Endodermal cell (in vitro differentiated cells): ENCODE results near the gene WASF2. TPM values are rescaled to one million over a fixed set of nuclear protein-coding genes. Genes with fewer than 3 reads are reported as not detected.

Experiments
- DNase-seq: peaks from one replicate; pipeline ENCODE4 v3.0.0-alpha.2; 2017
- H3K27ac ChIP-seq: 2 replicates; pipeline ENCODE4 v1.5.1; 2013; ENCODE audit warnings: mild to moderate bottlenecking, low read depth, low read length, moderate library complexity
- H3K27me3 ChIP-seq: 2 replicates; pipeline ENCODE4 v1.6.1; 2013; ENCODE audit warnings: mild to moderate bottlenecking, low read length, moderate library complexity; ENCODE audit not compliant: insufficient read depth, control insufficient read depth, poor library complexity, severe bottlenecking
- H3K36me3 ChIP-seq: 2 replicates; pipeline ENCODE4 v1.7.0; 2013; ENCODE audit warnings: mild to moderate bottlenecking, low read length, moderate library complexity; ENCODE audit not compliant: control insufficient read depth, insufficient read depth
- H3K4me1 ChIP-seq: one replicate; pipeline ENCODE4 v1.7.0; 2013; ENCODE audit warnings: low read length; ENCODE audit not compliant: control insufficient read depth, insufficient read depth
- H3K4me3 ChIP-seq: 2 replicates; pipeline ENCODE4 v1.5.1; 2013; ENCODE audit warnings: mild to moderate bottlenecking, low read length, moderate library complexity
- H3K9ac ChIP-seq: 2 replicates; pipeline ENCODE4 v1.6.1; 2013; ENCODE audit warnings: mild to moderate bottlenecking, low read length, moderate library complexity; ENCODE audit not compliant: poor library complexity, severe bottlenecking; ENCODE audit errors: extremely low read depth
- H3K9me3 ChIP-seq: 2 replicates; pipeline ENCODE4 v1.6.1; 2013; ENCODE audit warnings: mild to moderate bottlenecking, low read length, moderate library complexity; ENCODE audit not compliant: control insufficient read depth
- H3K27ac Mint-ChIP-seq: 2 replicates; pipeline ENCODE4 v1.8.0; 2020; ENCODE audit warnings: mixed read lengths
- H3K27me3 Mint-ChIP-seq: 2 replicates; pipeline ENCODE4 v1.8.0; 2021; ENCODE audit warnings: mild to moderate bottlenecking, mixed read lengths; ENCODE audit not compliant: insufficient read depth
- H3K36me3 Mint-ChIP-seq: 2 replicates; pipeline ENCODE4 v1.8.0; 2020; ENCODE audit warnings: low read depth, mixed read lengths
- H3K4me1 Mint-ChIP-seq: 2 replicates; pipeline ENCODE4 v1.8.0; 2020; ENCODE audit warnings: mixed read lengths
- H3K4me3 Mint-ChIP-seq: 2 replicates; pipeline ENCODE4 v1.8.0; 2020; ENCODE audit warnings: mild to moderate bottlenecking, moderate library complexity, mixed read lengths
- H3K9me3 Mint-ChIP-seq: 2 replicates; pipeline ENCODE4 v1.8.0; 2020; ENCODE audit warnings: mild to moderate bottlenecking, mixed read lengths
- WGBS, 2 experiments: methylation state at CpG; one replicate each; pipeline versions ENCODE4 v1.1.5 to v1.1.7; 2013; ENCODE audit warnings: missing lambda C conversion rate in 2 of 2, mixed read lengths in 1 of 2; ENCODE audit not compliant: insufficient coverage in 1 of 2, insufficient read length in 1 of 2; 5-methylcytosine and 5-hydroxymethylcytosine counted together
- total RNA-seq, 2 donors: library from RNA; stranded (reverse); fragmentation: NEBNext Ultra II Directional in 1 of 2; extraction: Animal tissue kit (Norgen Biotek cat#: 25700) in 1 of 2; gene quantifications; 2 replicates in 1 of 2; 3 replicates in 1 of 2; pipeline ENCODE4 v1.2.1, GENCODE V29; 2021
- TF ChIP-seq, protein P1 (sequence below): fragments of 200-600 bp; sonication (generic); conservative IDR thresholded peaks from 2 replicates; pipeline ENCODE4 v1.5.0; 2021; ENCODE audit warnings: antibody characterized with exemption, mild to moderate bottlenecking

The WASF2 gene
- total RNA-seq, 2 donors from 2014 or later = 90.0 to 98.8 TPM

DNA sequence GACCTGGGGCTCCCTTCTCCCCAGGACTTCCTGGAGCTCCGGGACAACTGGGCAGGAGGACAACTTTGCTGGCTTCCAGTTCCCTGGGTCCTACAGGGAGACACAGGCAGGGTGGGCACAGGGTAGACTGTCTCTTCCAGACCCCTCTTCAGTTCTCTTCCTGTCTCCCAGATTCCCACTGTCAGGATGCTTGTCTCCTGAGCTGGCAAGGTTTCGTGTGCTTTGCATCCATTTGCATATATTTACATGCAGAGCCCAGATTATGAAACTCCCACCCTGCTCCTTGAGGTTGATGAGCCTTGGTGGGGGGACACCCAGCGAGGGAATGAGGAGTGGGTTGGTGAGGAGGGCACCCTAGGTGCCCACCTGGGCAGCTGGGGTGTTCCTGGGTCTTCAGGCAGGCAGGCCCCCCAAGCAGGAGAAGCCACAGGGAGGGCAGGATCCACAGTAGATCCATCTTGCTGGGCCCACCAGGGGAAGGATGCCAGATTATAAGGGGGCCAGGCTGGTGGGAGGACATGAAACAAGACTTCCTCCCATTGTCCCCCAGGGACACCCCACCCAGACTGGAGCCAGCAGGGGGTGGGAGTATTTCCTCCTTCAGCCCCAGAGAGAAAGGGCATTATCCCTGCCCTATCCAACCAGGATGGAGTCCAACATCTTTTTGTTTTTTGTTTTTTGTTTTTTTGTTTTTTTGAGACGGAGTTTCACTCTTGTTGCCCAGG lies 115.4 kb downstream of the WASF2 start, which contains the start of gene FCN3:
Gene FCN3 (minus strand): TSS at position 463 of the 725 bp plus-strand sequence. CDS start 6 bp downstream, at position 457.
- no peaks in the 10 kb centered on the region for H3K4me1 Mint-ChIP-seq
- TF ChIP-seq, protein P1, sequence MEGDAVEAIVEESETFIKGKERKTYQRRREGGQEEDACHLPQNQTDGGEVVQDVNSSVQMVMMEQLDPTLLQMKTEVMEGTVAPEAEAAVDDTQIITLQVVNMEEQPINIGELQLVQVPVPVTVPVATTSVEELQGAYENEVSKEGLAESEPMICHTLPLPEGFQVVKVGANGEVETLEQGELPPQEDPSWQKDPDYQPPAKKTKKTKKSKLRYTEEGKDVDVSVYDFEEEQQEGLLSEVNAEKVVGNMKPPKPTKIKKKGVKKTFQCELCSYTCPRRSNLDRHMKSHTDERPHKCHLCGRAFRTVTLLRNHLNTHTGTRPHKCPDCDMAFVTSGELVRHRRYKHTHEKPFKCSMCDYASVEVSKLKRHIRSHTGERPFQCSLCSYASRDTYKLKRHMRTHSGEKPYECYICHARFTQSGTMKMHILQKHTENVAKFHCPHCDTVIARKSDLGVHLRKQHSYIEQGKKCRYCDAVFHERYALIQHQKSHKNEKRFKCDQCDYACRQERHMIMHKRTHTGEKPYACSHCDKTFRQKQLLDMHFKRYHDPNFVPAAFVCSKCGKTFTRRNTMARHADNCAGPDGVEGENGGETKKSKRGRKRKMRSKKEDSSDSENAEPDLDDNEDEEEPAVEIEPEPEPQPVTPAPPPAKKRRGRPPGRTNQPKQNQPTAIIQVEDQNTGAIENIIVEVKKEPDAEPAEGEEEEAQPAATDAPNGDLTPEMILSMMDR = no peak
- H3K27ac ChIP-seq = no peak within 1 kb of the TSS
- no peaks in the 10 kb centered on the region for H3K4me1 ChIP-seq
- peaks cover 3% of the 10 kb centered on the region for H3K27me3 Mint-ChIP-seq
- 71 to 78% methylated on average over 1 to 4 of the region's 4 CpGs for WGBS, 2 experiments
- H3K9me3 ChIP-seq = no peaks in the 10 kb centered on the region
- H3K27me3 ChIP-seq = no peaks in the 10 kb centered on the region
- no peak within 1 kb of the TSS for H3K9ac ChIP-seq
- H3K36me3 ChIP-seq = no peaks in the 10 kb centered on the region
- H3K4me3 Mint-ChIP-seq = no peak within 1 kb of the TSS
- H3K27ac Mint-ChIP-seq = no peak within 1 kb of the TSS
- H3K4me3 ChIP-seq = no peak within 1 kb of the TSS
- no peaks in the 10 kb centered on the region for H3K36me3 Mint-ChIP-seq
- no peaks in the 10 kb centered on the region for H3K9me3 Mint-ChIP-seq
- DNase-seq = no peak

DNA sequence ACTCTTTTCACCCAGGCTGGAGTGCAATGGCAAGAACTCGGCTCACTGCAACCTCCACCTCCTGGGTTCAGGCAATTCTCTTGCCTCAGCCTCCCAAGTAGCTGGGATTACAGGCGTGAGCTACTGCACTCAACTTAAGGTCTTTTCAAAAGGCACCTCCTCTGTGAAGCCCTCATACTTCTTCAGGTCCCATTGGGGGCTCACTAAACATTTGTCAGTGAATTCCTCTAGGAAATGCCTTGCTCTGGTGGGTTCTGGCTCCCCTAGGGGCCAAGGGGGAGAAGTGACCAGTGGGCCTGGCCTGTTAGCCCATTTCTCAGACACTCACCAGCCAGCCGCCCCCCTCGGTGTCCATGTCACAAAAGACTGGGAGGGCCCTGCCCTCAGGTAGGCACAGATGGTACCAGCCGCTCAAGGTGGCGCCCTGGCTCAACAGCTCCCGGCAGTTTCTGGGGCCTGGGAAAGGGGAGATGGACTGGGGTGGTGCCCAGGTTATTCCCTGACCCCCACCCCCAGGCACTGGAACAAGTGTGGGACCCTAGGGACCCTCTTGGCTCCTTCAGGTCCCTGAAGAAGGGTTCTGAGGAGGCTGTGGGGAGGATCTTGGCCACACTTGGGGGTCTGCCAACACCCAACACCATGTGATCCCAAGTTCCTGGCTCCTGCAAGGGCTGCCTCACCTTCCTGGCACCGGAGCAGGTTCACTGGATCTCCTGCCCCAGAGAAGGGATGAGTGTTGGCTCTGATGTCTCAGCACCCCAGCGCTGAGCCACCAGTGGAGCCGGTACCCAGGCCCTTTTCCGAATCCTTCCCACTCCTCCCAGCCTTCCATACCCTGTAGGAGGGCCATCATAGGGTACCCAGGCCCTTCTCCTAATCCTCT lies 116.9 kb downstream of the WASF2 start:
- TF ChIP-seq, protein P1 = peak; percentile 69
- no peak overlapping the region for H3K27ac Mint-ChIP-seq
- H3K27me3 ChIP-seq = no peaks in the 10 kb centered on the region
- H3K4me3 Mint-ChIP-seq = no peak overlapping the region
- no peaks in the 10 kb centered on the region for H3K36me3 Mint-ChIP-seq
- H3K4me1 Mint-ChIP-seq = no peaks in the 10 kb centered on the region
- H3K9ac ChIP-seq = no peak overlapping the region
- DNase-seq = peak; percentile 78
- H3K27ac ChIP-seq = no peak overlapping the region
- H3K9me3 Mint-ChIP-seq = no peaks in the 10 kb centered on the region
- no peaks in the 10 kb centered on the region for H3K4me1 ChIP-seq
- no peak overlapping the region for H3K4me3 ChIP-seq
- peaks cover 3% of the 10 kb centered on the region for H3K27me3 Mint-ChIP-seq
- H3K9me3 ChIP-seq = no peaks in the 10 kb centered on the region
- H3K36me3 ChIP-seq = no peaks in the 10 kb centered on the region
- WGBS, 2 experiments = 91 to 93% methylated on average over 4 to 11 of the region's 11 CpGs

DNA sequence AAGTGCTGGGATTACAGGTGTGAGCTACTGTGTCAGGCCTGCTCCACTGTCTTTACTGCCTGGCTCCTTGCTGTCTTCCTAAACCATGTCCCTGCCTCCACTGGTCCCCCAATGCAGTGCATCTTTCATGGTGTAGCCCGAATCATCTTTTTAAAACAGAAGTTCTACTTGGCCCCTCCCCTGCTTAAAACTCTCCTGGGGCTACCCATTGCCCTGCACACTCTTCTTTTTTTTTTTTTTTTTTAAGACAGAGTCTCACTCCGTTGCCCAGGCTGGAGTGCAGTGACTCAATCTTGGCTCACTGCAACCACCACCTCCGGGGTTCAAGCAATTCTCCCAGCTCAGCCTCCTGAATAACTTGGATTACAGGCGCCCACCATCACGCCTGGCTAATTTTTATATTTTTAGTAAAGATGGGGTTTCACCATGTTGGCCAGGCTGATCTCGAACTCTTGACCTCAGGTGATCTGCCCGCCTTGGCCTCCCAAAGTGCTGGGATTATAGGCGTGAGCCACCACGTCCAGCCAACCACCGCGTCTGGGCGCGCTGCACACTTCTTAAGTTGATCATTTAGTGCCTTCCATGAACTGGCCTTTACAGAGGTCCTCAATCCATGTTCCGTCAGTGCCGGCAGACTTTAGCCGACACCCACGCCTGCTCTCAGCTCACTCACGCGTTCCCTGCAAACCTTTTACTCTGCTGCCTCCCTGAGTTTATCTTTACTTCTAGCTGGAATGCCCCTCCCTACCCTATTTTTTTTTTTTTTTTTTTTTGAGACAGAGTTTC lies 117.8 kb downstream of the WASF2 start:
- peaks cover 2% of the 10 kb centered on the region for H3K4me1 Mint-ChIP-seq
- Histone ChIP-seq H3K36me3 (no peaks in the 10 kb centered on the region), H3K4me1 (no peaks in the 10 kb centered on the region), H3K27me3 (no peaks in the 10 kb centered on the region), H3K27ac (no peak overlapping the region), H3K9ac (no peak overlapping the region), H3K9me3 (no peaks in the 10 kb centered on the region), H3K4me3 (no peak overlapping the region)
- H3K27ac Mint-ChIP-seq = no peak overlapping the region
- H3K9me3 Mint-ChIP-seq = no peaks in the 10 kb centered on the region
- H3K27me3 Mint-ChIP-seq = peaks cover 3% of the 10 kb centered on the region
- TF ChIP-seq, protein P1 = no peak
- H3K4me3 Mint-ChIP-seq = no peak overlapping the region
- WGBS, 2 experiments = 91 to 94% methylated on average over 14 to 19 of the region's 19 CpGs
- DNase-seq = no peak
- H3K36me3 Mint-ChIP-seq = no peaks in the 10 kb centered on the region
